Hepatocyte (in vitro differentiated cells): Measurements from ENCODE around the gene PCDHGA9.

Experiments
- EZH2 ChIP-seq: fragments of 200-600 bp; sonication (generic); IDR thresholded peaks from 2 replicates; pipeline ENCODE4 v1.6.1; 2016; ENCODE audit warnings: antibody characterized with exemption, mild to moderate bottlenecking, borderline replicate concordance
- TF ChIP-seq, protein P1 (sequence below): fragments of 200-600 bp; sonication (generic); IDR thresholded peaks from 2 replicates; pipeline ENCODE4 v1.5.1; 2016; ENCODE audit warnings: antibody characterized with exemption, mild to moderate bottlenecking; ENCODE audit not compliant: poor library complexity

DNA sequence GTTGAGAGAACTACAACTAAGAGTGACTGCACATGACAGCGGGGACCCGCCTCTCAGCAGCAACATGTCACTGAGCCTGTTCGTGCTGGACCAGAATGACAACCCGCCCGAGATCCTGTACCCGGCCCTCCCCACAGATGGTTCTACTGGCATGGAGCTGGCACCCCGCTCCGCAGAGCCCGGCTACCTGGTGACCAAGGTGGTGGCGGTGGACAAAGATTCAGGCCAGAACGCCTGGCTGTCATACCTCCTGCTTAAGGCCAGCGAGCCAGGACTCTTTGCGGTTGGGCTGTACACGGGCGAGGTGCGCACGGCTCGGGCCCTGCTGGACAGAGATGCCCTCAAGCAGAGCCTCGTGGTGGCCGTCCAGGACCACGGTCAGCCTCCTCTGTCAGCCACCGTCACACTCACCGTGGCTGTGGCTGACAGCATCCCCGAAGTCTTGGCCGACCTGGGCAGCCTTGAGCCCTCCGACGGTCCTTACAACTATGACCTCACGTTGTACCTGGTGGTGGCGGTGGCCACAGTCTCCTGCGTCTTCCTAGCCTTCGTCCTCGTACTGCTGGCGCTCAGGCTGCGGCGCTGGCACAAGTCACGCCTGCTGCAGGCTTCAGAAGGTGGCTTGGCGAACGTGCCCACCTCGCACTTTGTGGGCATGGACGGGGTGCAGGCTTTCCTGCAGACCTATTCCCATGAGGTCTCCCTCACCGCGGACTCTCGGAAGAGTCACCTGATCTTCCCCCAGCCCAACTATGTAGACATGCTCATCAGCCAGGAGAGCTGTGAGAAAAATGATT lies 17.9 kb upstream of the PCDHGA9 start:
- TF ChIP-seq, protein P1, sequence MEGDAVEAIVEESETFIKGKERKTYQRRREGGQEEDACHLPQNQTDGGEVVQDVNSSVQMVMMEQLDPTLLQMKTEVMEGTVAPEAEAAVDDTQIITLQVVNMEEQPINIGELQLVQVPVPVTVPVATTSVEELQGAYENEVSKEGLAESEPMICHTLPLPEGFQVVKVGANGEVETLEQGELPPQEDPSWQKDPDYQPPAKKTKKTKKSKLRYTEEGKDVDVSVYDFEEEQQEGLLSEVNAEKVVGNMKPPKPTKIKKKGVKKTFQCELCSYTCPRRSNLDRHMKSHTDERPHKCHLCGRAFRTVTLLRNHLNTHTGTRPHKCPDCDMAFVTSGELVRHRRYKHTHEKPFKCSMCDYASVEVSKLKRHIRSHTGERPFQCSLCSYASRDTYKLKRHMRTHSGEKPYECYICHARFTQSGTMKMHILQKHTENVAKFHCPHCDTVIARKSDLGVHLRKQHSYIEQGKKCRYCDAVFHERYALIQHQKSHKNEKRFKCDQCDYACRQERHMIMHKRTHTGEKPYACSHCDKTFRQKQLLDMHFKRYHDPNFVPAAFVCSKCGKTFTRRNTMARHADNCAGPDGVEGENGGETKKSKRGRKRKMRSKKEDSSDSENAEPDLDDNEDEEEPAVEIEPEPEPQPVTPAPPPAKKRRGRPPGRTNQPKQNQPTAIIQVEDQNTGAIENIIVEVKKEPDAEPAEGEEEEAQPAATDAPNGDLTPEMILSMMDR, result no peak
- no peak for TF ChIP-seq EZH2
